COLO829 (cell line): ENCODE measurements around the gene OR2AJ1.
A peak's percentile ranks its signal among the peaks of the same experiment; 100 is the strongest.

Experiments used
- DNase-seq: peaks from one replicate; pipeline ENCODE4 v3.0.0; 2012; ENCODE audit warnings: low spot score

Gene OR2AJ1, protein sequence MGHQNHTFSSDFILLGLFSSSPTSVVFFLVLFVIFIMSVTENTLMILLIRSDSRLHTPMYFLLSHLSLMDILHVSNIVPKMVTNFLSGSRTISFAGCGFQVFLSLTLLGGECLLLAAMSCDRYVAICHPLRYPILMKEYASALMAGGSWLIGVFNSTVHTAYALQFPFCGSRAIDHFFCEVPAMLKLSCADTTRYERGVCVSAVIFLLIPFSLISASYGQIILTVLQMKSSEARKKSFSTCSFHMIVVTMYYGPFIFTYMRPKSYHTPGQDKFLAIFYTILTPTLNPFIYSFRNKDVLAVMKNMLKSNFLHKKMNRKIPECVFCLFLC

DNA sequence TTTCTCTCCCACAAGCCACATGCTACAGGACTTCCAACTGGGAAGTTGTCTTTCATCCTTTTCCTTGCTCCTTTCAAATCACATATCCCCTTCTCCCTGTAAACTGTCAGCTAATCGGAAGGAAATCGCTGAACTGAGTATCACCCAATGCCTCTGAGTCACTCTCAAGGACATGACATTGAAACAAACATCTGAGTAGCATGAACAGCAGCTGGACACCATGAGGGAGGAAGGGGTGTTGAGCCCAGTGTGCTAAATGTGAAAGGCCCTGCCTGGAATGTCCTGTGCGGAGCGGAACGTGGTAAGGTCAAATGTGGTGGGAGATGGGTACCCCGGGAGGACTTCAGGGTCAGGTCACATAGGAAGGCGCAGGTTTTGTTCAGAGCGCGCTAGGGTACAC, at the start of gene OR2AJ1:
Gene OR2AJ1 (plus strand): TSS at position 22 of the 400 bp plus-strand sequence. CDS start 8,880 bp downstream, outside the sequence.
- DNase-seq = no peak

DNA sequence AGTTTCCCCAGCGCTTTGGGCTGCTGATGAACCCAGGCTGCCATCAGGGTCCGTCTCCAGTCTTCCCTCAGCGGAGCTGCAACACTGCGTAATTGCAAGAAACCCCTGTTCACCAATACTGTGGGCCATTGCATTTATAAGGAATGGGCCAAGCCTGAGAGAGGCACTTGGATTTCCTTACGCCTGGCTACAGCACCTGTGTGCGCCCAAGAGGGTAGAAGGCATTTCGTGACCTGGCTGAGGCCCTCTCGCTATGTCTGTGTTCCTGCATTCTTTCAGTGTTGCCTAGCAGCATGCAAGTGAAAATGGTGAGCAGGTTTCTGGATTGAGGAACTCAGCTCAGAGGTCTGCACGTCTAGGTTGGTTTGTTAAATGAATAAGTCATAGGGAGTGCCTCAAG, 41.3 kb upstream of the OR2AJ1 start:
- no peak for DNase-seq

DNA sequence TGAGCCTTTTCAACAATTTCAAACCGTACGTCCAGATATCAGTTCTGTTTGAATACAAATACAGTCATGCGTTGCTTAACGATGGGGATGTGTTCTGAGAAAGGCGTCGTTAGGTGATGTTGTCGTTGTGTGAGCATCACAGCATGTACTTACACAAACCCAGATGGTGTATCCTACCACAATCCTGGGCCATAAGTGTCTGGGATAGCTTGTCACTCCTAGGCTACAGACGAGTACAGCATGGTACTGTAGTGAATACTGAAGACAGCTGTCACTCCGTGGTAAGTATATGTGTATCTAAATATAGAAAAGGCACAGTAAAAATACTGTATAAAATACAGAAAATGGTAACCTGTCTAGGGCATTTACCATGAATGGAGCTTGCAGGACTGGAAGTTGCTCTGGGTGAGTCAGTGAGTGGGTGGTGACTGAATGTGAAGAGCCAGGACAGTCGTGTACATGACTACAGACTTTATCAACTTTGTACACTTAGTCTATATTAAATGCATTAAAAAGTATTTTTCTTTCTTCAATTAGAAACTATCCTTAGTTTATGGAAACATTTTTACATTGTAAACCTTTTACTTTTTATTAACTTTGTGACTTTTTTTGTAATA, 39.8 kb upstream of the OR2AJ1 start:
- no peak for DNase-seq

DNA sequence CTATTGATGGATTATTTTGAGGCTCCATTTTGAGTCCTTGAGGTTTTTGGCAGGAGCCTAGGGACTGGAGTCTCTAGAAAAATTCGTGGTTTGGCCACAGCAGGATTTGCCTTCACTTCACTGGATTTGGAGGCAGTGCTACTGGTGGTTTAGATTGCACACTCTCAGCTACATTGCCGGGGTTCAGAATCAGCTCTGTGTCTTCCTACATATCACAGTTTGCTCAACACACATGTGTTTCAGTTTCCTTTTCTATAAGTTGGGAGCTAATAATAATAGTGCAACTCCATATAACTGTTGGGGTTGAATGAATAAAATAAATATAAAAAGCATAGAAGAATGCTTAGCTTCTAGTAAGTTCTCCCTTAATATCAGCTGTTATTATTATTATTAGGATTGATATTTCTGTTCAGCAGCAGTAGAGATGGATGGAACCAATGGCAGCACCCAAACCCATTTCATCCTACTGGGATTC, 29.5 kb upstream of the OR2AJ1 start, which contains the start of gene OR2W3:
Gene OR2W3 (plus strand): TSS at position 425 of the 475 bp plus-strand sequence. CDS start 0 bp downstream, at position 425.
- DNase-seq = no peak

DNA sequence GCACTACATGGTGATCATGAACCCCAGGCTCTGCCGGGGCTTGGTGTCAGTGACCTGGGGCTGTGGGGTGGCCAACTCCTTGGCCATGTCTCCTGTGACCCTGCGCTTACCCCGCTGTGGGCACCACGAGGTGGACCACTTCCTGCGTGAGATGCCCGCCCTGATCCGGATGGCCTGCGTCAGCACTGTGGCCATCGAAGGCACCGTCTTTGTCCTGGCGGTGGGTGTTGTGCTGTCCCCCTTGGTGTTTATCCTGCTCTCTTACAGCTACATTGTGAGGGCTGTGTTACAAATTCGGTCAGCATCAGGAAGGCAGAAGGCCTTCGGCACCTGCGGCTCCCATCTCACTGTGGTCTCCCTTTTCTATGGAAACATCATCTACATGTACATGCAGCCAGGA, 28.7 kb upstream of the OR2AJ1 start:
- no peak for DNase-seq

DNA sequence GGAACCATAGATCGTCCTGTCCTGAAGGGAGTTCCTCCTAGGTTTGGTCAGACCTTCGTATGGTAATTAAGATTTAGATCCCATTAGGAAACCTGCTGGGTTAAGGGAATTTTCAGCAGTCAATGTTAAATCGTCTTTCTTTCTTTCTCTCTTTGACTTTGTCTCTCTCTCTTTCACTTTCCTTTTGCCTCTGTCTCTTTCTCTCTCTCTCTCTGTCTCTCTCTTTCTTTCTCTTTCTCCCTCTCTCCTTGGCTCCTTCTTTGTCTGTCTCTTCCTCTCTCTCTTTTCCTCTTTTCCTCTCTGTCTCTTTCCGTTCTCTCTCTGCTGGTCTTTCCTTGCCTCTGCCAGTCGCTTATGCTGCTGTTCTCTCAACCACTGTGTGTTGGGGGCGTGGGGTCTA, 20.6 kb upstream of the OR2AJ1 start:
- DNase-seq = no peak

DNA sequence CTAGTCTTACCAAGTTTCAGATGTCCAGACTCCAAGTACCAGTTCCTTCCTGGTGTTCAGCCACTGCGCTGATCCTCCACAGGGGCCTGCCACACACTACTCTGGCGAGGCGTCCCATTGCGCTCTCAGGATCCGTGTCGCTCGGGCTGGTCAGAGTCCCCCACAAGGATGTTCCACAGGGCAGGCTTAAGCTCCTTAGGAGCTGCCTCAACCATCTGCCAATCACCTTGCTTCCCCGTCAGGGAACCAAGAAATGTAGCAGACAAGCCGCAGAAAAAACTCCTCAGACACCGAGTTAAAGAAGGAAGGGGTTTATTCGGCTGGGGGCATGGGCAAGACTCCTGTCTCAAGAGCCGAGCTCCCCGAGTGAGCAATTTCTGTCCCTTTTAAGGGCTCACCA, 19.5 kb upstream of the OR2AJ1 start:
- no peak for DNase-seq

DNA sequence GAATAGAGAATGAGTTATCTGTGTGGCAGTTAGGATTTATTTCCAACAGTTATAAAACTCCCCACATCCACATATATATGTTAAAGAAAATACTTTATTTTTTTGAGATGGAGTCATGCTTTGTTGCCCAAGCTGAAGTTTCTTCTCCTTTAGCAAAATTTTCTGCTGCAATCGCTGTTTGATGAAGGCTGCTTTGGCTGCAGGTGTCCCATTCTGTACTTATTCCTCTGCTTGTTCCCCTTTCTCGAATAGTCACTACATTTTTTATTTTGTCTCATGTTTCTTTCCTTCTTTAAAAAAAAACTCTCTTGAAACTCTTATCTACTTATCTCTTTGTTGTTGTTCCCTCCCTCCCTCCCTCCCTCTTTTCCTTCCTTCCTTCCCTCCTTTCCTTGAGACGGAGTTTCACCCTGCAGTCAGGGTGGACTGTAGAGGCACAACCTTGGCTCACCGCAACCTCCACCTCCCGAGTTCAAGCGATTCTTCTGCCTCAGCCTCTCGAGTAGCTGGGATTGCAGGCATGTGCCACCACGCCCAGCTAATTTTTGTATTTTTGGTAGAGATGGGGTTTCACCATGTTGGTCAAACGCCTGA, 18.7 kb upstream of the OR2AJ1 start:
- DNase-seq = no peak

DNA sequence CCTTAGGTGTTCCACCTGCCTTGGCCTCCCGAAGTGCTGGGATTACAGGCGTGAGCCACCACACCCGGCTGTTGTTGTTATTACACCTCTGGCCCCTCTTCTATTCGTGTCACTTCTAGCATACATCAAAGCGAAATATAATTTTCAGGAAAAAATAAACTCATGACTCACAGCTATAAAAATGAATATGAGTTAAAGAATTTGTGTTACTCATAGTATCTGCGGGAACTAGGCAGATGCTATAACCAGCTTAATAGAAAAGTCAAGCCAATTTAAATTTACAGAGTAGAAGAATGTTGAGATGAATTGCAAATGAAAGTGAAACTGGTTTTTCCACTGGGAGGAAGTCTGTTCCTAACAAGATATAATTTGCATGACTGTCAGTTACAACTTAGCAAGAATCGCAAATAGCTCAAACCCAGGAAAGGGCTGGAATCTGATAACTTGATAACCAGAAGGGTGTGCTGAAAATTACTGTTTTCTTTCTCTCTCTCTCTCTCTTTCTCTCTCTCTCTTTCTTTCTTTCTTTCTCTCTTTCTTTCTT, 18.1 kb upstream of the OR2AJ1 start:
- peak; percentile 69 for DNase-seq

DNA sequence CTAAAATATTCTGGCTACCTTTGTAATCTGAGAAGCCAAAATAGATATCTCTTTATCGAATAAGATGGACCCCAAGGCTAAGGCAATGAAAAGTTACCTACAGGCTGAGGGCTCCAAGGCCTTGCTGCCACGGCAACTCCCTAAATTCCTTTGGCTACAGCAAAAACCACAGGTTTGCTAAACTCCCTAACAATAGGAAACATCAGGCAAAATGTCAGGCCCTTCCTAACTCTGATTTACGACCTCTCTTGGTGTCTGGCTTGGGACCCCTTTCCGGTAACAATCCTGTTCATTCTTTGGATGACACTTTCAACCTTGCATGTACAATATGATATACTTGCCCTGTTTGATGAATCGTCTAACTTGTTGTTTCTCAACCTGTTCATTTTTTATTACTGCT, 15.9 kb upstream of the OR2AJ1 start:
- no peak for DNase-seq

DNA sequence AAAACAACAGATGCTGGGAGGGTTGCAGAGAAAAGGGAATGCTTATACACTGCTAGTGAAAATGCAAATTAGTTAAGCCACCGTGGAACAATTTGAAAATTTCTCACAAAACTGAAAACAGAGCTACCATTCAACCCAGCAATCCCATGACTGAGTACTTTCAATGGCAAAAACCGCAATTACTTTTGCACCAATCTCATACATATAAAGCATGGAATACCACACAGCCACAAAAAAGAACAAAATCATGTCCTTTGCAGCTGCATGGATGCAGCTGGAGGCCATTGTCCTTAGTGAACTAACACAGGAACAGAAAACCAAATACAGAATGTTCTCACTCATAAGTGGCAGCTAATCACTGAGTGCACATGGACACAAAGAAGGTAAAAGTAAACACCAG, 10.9 kb upstream of the OR2AJ1 start:
- DNase-seq = no peak

DNA sequence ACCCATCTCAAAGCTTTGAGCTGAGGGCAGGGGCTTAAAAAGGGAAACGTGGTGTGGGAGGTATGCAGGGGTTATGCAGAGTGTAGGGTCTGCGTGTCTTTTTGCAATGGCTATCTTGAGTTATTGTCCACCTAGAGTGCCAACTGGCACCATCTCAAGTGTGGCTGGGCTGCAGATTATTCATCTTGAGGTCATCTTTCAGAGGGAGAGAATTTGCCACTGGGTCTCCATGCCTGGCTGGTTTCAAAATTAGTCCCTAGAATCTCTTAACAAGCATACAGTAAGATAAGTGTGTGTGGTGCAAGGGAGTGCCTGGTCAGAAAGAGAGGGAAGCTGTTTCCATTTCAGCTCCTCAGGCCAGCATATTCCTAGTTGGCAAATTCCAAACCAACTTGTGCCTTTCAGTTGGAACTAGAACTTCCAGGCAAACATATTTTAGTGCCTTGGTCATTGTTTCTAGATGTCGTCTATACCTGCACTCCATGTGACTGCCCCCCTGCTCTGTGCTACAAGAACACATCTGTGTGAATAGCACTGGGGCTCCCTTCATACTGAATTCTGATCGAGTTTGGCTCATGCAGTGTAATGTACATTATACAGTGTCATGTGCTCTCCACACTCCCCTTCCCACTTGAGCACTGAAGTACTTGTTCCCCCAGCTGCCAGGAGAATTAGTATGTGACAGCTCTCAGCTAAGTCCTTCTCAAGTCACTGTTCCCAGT, 9.6 kb upstream of the OR2AJ1 start:
- DNase-seq = no peak

DNA sequence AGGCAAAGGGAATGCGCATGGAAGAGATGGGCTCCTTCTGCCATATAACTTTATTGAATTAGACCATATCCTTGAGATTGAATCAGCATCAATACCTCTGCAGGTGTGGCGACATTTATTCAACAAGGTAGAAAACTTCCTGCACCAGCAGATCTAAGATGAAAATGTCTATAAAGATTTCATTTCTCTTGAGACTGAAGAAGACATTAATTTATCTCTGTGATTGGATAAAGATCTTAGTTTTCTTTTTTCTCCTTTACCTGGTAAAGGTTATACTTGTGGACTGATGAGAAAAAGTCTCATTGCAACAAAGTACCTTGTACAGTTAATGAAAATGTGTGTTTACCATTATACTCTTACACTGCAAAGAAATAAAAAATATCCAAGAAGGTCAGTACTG, 4.7 kb upstream of the OR2AJ1 start, which contains the start of gene OR2T8:
Gene OR2T8 (plus strand): TSS at position 301 of the 400 bp plus-strand sequence. CDS start 766 bp downstream, outside the sequence.
- DNase-seq = no peak

DNA sequence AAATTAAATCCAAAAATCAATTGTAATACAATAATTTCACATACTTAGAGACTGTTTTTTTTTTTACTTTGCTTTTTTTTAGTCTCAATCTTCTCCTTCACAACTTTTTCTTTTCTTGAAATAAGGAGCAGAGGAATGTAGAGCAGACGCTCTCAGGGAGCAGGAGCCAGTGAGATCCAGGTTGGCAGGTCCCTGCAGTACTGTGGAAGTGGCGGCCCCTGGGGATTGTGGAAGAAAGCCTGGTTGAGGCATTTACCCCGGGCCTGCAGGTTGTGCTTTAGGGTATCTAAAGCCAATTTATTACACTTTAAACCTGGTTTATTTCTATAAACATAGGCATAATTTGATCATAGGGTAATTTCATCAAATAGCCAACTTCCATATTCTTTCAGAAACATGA, 748 bp upstream of the OR2AJ1 start:
- no peak for DNase-seq

DNA sequence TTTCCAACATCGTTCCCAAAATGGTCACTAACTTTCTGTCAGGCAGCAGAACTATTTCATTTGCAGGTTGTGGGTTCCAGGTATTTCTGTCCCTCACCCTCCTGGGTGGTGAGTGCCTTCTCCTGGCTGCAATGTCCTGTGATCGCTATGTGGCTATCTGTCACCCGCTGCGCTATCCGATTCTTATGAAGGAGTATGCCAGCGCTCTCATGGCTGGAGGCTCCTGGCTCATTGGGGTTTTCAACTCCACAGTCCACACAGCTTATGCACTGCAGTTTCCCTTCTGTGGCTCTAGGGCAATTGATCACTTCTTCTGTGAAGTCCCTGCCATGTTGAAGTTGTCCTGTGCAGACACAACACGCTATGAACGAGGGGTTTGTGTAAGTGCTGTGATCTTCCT, 9.3 kb downstream of the OR2AJ1 start:
- no peak for DNase-seq

DNA sequence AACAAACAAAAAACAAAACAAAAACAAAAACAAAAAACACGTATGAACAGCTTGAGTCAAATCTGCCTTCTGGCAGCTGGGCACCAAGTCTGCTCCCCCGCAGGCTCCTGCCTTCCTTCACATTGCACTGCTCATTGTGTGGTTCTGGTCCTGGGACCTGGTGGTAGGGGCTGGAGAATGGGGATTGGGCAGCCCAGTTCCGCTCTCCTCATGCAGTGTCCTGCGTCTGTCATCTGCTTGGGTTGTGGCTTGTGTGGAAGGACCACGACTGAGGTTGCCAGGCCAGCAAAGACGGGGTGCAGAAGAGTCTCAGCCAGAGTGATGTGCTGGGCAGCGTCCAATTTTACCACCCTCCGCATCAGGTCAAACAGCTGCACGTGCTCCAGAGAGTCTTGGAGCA, 11.1 kb downstream of the OR2AJ1 start:
- DNase-seq = no peak

DNA sequence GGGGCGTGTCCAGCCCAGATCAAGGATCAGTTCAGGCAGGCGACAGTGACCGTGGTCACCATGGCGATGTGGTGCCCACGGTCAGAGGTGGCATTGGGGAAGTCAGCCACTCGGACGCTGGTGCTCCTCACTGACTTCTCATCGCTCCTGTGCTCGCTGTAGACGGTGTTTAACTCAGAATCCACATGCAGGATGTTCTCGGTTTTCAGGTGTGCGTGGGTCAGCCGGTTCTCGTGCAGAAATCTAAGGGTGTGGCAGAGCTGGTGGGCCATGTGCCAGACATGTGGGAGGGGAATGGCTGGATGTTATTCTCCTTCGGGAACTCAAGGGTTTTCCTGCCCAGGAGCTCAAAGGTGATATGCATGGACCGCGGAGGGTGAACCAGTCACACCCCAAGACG, 11.7 kb downstream of the OR2AJ1 start:
- DNase-seq = no peak

DNA sequence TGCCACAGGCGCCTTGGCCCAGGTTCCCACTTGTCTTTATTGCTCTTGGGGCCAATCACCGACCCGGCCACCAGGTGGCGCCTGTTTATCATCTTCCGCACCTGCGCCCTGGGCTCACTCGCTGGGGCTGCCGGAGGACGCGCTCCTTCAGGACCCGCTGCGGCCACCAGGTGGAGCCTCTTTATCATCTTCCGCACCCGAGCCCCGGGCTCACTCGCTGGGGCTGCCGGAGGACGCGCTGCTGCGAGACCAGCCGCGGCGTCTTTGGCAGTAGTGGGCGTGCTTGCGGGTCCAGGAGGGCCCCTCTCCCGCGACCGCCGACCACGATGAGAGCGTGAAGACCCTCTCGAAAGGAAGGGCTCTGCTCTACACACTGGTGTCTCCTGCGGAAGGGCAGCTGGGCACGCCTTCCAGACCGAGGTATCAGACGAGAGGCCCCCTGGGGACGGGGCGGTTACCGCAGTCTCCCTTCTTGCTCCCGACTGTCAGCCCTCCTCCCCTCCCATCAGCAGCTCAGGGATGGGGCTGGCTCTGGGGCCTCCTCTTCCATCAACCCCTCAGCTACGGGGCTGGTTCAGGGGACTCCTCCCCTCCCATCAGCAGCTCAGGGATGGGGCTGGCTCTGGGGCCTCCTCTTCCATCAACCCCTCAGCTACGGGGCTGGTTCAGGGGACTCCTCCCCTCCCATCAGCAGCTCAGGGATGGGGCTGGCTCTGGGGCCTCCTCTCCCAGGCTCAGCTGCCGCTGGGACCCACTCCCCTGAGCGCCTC, 12.5 kb downstream of the OR2AJ1 start:
- peak; percentile 78 for DNase-seq

DNA sequence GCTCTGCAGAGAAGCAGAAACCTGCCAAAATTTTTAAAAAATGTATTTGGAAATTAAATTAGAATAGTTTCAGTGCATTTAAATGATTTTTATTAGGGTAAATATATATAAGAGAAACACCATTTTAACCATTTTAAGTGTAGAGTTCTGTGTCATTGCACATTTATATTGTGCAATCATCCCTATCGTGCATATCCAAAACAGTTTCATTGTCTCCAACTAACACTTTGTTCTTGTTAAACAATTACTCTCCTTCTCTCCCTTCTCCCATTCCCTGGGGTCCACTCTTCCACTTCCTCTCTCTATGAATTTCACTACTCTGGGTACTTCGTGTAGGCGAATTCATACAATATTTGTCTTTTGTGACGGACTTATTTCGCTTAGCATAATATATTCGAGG, 17.9 kb downstream of the OR2AJ1 start:
- DNase-seq = no peak

DNA sequence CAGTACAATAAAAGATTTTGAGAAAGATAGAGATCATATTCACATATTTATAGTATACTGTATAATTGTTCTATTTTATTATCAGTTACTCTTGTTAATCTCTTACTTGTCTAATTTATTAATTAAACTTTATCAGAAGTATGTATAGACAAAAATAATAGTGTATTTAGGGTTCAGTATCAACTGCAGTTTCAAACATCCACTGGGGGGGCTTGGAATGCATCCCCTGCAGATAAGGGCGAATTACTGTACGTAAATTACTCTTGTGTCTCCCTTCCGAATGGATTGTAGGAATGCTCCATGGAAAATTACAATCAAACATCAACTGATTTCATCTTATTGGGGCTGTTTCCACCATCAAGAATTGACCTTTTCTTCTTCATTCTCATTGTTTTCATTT, 23.9 kb downstream of the OR2AJ1 start, which contains the start of gene OR2L8:
Gene OR2L8 (plus strand): TSS at position 301 of the 400 bp plus-strand sequence. CDS start 0 bp downstream, at position 301.
- DNase-seq = no peak

DNA sequence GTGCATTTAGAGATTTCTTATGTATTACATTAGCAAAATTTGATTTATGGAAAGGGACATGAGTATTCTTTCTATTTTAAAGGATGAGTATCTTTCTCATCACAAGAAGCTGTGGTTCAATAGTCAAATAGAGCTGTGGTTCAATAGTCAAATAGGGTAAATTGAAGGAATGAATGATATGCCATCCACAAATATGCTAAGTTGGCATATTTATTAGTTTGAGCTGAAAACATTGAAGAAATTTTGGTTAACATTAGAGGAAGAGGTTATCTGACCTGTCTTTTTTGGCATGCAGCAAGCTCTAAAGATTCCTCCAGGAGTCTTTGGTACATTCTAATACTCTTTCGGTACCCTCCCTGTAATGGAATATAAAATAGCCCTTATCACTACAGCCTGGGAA, 28.7 kb downstream of the OR2AJ1 start:
- no peak for DNase-seq
